Skeletal muscle tissue (tissue), 4 donors: ENCODE data around the gene TFAP2D. TPM values are rescaled to one million over a fixed set of nuclear protein-coding genes. Genes with fewer than 3 reads are reported as not detected.

ENCODE experiments used
- H3K27ac ChIP-seq: one replicate; pipeline ENCODE4 v1.7.0; 2013; ENCODE audit warnings: mild to moderate bottlenecking, low read depth, low read length, inconsistent platforms
- H3K27me3 ChIP-seq, 3 donors: one replicate each; pipeline ENCODE4 v1.7.0; 2013; ENCODE audit warnings: low read length in 3 of 3; ENCODE audit not compliant: control insufficient read depth in 3 of 3, insufficient read depth in 3 of 3
- H3K36me3 ChIP-seq, 3 donors: one replicate each; pipeline ENCODE4 v1.7.0; 2013; ENCODE audit warnings: low read length in 3 of 3; ENCODE audit not compliant: control insufficient read depth in 3 of 3, insufficient read depth in 3 of 3
- H3K4me1 ChIP-seq, 3 donors: one replicate each; pipeline ENCODE4 v1.7.0; 2013; ENCODE audit warnings: low read length in 3 of 3, mild to moderate bottlenecking in 3 of 3; ENCODE audit not compliant: control insufficient read depth in 3 of 3, insufficient read depth in 3 of 3
- H3K4me3 ChIP-seq, 3 donors: one replicate each; pipeline ENCODE4 v1.7.0; 2013; ENCODE audit warnings: low read length in 3 of 3
- H3K9ac ChIP-seq, 3 donors: one replicate each; pipeline ENCODE4 v1.7.0; 2013; ENCODE audit warnings: low read length in 3 of 3, mild to moderate bottlenecking in 3 of 3, moderate library complexity in 2 of 3, low read depth in 1 of 3
- H3K9me3 ChIP-seq, 3 donors: one replicate each; pipeline ENCODE4 v1.7.0; 2013; ENCODE audit warnings: low read length in 3 of 3; ENCODE audit not compliant: control insufficient read depth in 3 of 3
- total RNA-seq: library from RNA; depleted of rRNA; stranded (reverse); fragments of >200 nt; gene quantifications from one replicate; pipeline ENCODE4 v1.2.3, GENCODE V29; 2014
- donor health status: Osteomylitis.

Gene TFAP2D
- total RNA-seq, 1 donor from 2014 or later, result not detected

GRCh38 chr6:50718566-50718965, 5.2 kb downstream of the TFAP2D start:
- Histone ChIP-seq H3K27ac (no peak overlapping the region), H3K36me3 (no peaks in the 10 kb centered on the region), H3K9me3 (no peaks in the 10 kb centered on the region), H3K4me3 (no peak overlapping the region), H3K9ac (no peak overlapping the region), H3K27me3 (peaks cover 16 to 70% (median 41%) of the 10 kb centered on the region in 3 donors), H3K4me1 (no peaks in the 10 kb centered on the region)

- H3K4me1 ChIP-seq, result no peaks in the 10 kb centered on the region
- H3K9ac ChIP-seq, result no peak overlapping the region
- H3K36me3 ChIP-seq, result no peaks in the 10 kb centered on the region
- peaks cover 15 to 67% (median 37%) of the 10 kb centered on the region in 3 donors for H3K27me3 ChIP-seq
- no peak overlapping the region for H3K27ac ChIP-seq
- no peak overlapping the region for H3K4me3 ChIP-seq
- no peaks in the 10 kb centered on the region for H3K9me3 ChIP-seq
These were observed 7.3 kb downstream of the TFAP2D start for GRCh38 chr6:50720623-50721022.

DNA sequence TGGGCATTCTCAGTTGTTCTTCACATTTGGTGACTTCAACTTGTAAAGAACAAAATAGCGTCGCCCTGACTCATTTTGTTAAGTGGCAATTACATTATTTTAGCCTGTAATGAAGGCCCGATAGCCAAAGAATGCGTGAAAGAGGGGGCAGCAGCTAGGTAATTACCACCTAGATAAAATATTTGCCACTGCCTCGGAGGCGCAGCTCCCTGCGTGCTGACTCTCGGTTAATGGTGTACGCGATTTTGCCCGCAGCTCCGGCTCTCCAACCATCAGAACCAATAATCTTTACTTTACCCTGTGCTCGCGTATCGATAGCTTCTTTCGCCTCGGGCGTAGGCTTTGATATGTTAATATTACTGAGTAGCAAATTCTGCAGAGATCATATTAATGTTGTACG, 8.7 kb downstream of the TFAP2D start:
- no peaks in the 10 kb centered on the region for H3K9me3 ChIP-seq
- peaks cover 15 to 55% (median 30%) of the 10 kb centered on the region in 3 donors for H3K27me3 ChIP-seq
- no peaks in the 10 kb centered on the region for H3K4me1 ChIP-seq
- H3K27ac ChIP-seq, result no peak overlapping the region
- H3K4me3 ChIP-seq, result no peak overlapping the region
- H3K36me3 ChIP-seq, result no peaks in the 10 kb centered on the region
- no peak overlapping the region for H3K9ac ChIP-seq

DNA sequence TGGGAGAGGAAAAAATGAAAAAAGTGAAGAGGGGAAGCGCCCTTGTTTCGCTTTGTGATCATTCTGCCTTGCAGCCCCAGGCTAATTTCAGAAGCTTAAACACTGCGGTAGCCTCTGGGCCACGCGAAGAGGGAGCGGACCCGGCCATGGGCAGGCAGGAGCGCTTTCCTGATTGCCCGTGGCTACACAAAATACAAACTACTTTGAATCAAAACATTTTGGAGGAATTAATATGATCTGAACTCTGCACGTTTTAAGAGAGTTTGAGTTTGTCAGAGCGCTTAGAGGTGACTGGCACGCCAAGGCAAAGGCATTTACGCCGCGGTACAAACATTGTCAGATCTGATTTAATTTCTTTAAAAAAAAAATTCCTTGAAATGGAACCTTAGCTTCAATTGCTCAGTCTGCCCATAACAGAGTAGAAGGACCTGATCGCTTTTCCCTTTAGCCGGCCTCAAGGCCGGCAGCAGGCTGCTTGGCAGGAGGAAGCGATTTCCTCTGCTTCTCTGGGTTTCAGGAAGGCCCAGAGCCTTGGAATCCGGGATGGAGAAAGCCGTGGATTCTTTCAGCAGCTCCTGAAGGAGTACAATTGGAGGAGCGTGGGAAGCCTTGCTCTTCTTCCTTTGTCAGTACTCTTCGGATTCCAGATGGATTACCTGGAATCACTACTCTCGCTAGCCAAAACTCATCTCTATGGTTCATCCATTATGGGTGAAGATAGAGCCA, 9.7 kb downstream of the TFAP2D start:
- Histone ChIP-seq H3K27ac (no peak overlapping the region), H3K4me3 (no peak overlapping the region), H3K9ac (no peak overlapping the region), H3K4me1 (no peaks in the 10 kb centered on the region), H3K36me3 (no peaks in the 10 kb centered on the region), H3K27me3 (peaks cover 15 to 51% (median 30%) of the 10 kb centered on the region in 3 donors), H3K9me3 (no peaks in the 10 kb centered on the region)

DNA sequence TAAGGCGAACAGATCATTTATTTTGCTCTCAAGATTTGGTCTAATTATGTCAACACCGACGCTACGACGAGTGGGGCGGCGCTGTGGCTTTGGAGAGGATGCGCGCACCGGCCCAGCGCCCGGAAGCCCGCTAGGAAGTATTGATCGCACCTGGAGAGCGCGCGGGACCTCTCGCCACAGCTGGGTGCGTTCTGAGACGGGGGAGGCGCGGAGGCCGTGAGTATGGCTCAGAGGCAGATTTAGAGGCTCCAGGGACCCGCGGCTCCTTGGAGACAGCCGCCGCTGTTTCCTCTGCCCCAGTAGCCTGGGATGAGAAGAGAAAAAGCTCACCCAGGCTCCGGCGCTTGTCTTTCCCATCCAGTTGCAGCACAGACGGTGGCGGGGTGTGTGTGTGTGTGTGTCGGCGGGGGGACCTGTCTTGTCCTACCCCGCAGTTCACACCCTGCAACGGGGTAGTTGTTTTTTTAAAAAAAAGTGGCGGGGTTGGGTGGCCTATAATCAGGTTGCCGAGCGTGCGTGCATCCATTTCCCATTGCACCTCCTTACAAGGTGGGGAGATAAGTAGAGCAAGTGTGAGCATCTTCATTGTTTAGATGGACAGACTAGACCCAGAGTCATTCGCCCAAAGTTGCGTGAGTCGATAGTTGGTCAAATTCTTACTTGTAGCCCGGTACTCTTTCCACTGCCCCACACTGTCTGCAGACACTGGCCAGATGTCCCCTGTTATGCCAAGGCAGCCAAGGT, 11.2 kb downstream of the TFAP2D start:
- H3K9ac ChIP-seq, result no peak overlapping the region
- H3K27ac ChIP-seq, result no peak overlapping the region
- H3K27me3 ChIP-seq, result peaks cover 15 to 43% (median 25%) of the 10 kb centered on the region in 3 donors
- H3K9me3 ChIP-seq, result no peaks in the 10 kb centered on the region
- no peaks in the 10 kb centered on the region for H3K4me1 ChIP-seq
- no peaks in the 10 kb centered on the region for H3K36me3 ChIP-seq
- H3K4me3 ChIP-seq, result no peak overlapping the region

GRCh38 chr6:50734488-50734887, 21.2 kb downstream of the TFAP2D start:
- Histone ChIP-seq H3K4me1 (no peaks in the 10 kb centered on the region), H3K9ac (no peak overlapping the region), H3K36me3 (no peaks in the 10 kb centered on the region), H3K9me3 (no peaks in the 10 kb centered on the region), H3K27me3 (no peaks in the 10 kb centered on the region), H3K27ac (no peak overlapping the region), H3K4me3 (no peak overlapping the region)

- Histone ChIP-seq H3K9ac (no peak overlapping the region), H3K9me3 (no peaks in the 10 kb centered on the region), H3K36me3 (no peaks in the 10 kb centered on the region), H3K4me1 (no peaks in the 10 kb centered on the region), H3K4me3 (no peak overlapping the region), H3K27me3 (no peaks in the 10 kb centered on the region), H3K27ac (no peak overlapping the region)
These were observed 28.8 kb downstream of the TFAP2D start for GRCh38 chr6:50742161-50742560.

- Histone ChIP-seq H3K27ac (no peak overlapping the region), H3K9me3 (no peaks in the 10 kb centered on the region), H3K4me1 (no peaks in the 10 kb centered on the region), H3K27me3 (no peaks in the 10 kb centered on the region), H3K36me3 (no peaks in the 10 kb centered on the region), H3K9ac (no peak overlapping the region), H3K4me3 (no peak overlapping the region)
These were observed 31.6 kb downstream of the TFAP2D start for GRCh38 chr6:50744976-50745375.

- no peak overlapping the region for H3K4me3 ChIP-seq
These were observed 49.5 kb downstream of the TFAP2D start for GRCh38 chr6:50762798-50763197.

DNA sequence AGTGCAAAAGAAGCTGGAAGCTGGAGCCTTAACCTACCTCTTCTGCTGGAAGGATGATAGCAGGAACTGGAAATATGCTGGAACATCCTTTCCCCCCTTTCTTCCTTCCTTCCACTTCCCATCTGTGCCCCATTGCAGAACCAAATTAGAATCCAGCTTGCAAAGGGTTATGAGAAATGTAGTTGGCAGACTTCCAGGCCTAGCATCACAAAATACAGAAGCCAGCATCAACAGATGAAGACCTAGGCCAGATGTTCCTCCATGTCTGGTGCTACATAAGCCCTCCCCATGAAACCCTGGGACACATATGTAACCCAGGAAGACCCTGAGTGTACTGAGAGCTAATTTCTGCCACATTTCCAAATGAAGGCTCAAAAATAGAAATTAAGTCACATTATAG, 65.4 kb downstream of the TFAP2D start:
- H3K4me1 ChIP-seq, result no peaks in the 10 kb centered on the region
- no peaks in the 10 kb centered on the region for H3K9me3 ChIP-seq
- no peak overlapping the region for H3K4me3 ChIP-seq
- H3K27me3 ChIP-seq, result no peaks in the 10 kb centered on the region
- H3K36me3 ChIP-seq, result no peaks in the 10 kb centered on the region
- H3K27ac ChIP-seq, result no peak overlapping the region
- no peak overlapping the region for H3K9ac ChIP-seq

More at GRCh38 chr6:50762798-50763197, 49.5 kb downstream of the TFAP2D start:
- no peaks in the 10 kb centered on the region for H3K9me3 ChIP-seq
- no peak overlapping the region for H3K9ac ChIP-seq
- H3K27ac ChIP-seq, result no peak overlapping the region
- H3K36me3 ChIP-seq, result no peaks in the 10 kb centered on the region
- H3K27me3 ChIP-seq, result no peaks in the 10 kb centered on the region
- H3K4me1 ChIP-seq, result no peaks in the 10 kb centered on the region
